HG02852 (cell line): Measurements from ENCODE around the gene EEF1A1.
"Not testable (repeated sequence)": the region's sequence is repeated elsewhere in the genome, so short reads cannot be mapped to it uniquely, and the experiment has no call there.

Experiments used
- ATAC-seq: cut with Tn5 transposase; IDR thresholded peaks from one replicate; pipeline ENCODE4 v1.9.1; 2021; ENCODE audit warnings: mild to moderate bottlenecking, moderate library complexity; ENCODE audit not compliant: unreplicated experiment

The EEF1A1 gene

GRCh38 chr6:73520688-73521350, at the start of gene EEF1A1:
Gene EEF1A1 (minus strand): TSS chr6:73521032. CDS start chr6:73520026, 1,006 bp downstream.
- peak; percentile 49 for ATAC-seq

GRCh38 chr6:73569121-73569520, 48.3 kb upstream of the EEF1A1 start:
- ATAC-seq: no peak

GRCh38 chr6:73566954-73567591, 46.2 kb upstream of the EEF1A1 start:
- no peak for ATAC-seq

GRCh38 chr6:73566486-73566871, 45.6 kb upstream of the EEF1A1 start:
- ATAC-seq: not testable (repeated sequence)

GRCh38 chr6:73565767-73566485, 45.1 kb upstream of the EEF1A1 start:
- ATAC-seq: no peak

GRCh38 chr6:73564578-73565345, 43.9 kb upstream of the EEF1A1 start:
- ATAC-seq: no peak

GRCh38 chr6:73562558-73562957, 41.7 kb upstream of the EEF1A1 start:
- no peak for ATAC-seq

- peak; percentile 64 for ATAC-seq
Measured at GRCh38 chr6:73560853-73561407, 40.1 kb upstream of the EEF1A1 start.

- ATAC-seq: peak; percentile 49
Measured at GRCh38 chr6:73560182-73560732, 39.4 kb upstream of the EEF1A1 start.

GRCh38 chr6:73559399-73559794, 38.6 kb upstream of the EEF1A1 start:
- not testable (repeated sequence) for ATAC-seq

GRCh38 chr6:73558624-73559398, 38.0 kb upstream of the EEF1A1 start:
- ATAC-seq: no peak

GRCh38 chr6:73556836-73557235, 36.0 kb upstream of the EEF1A1 start:
- no peak for ATAC-seq

GRCh38 chr6:73555380-73555949, 34.6 kb upstream of the EEF1A1 start:
- ATAC-seq: not testable (repeated sequence)

- ATAC-seq: not testable (repeated sequence)
Measured at GRCh38 chr6:73551115-73551514, 30.3 kb upstream of the EEF1A1 start.

GRCh38 chr6:73548458-73549446, 27.9 kb upstream of the EEF1A1 start:
- no peak for ATAC-seq

GRCh38 chr6:73547036-73547435, 26.2 kb upstream of the EEF1A1 start:
- ATAC-seq: no peak

- no peak for ATAC-seq
Measured at GRCh38 chr6:73542891-73543290, 22.1 kb upstream of the EEF1A1 start.

- ATAC-seq: not testable (repeated sequence)
Measured at GRCh38 chr6:73542481-73542880, 21.6 kb upstream of the EEF1A1 start.
